Tibial artery (tissue), 4 donors: ENCODE data around the gene C4orf36.

ENCODE experiments used
- DNase-seq, 2 donors: peaks; one replicate each; pipeline ENCODE4 v3.0.0-alpha.2; 2019
- H3K27ac ChIP-seq, 2 donors: fragments of 200-600 bp; sonication (generic) in 1 of 2; 1 replicate in 1 of 2; 2 replicates in 1 of 2; pipeline ENCODE4 v1.5.1; 2018 to 2019; ENCODE audit warnings: mild to moderate bottlenecking in 1 of 2
- H3K27me3 ChIP-seq, 2 donors: fragments of 200-600 bp; sonication (generic) in 1 of 2; one replicate each; pipeline versions ENCODE4 v1.5.1 to v1.6.0; 2016 to 2019
- H3K36me3 ChIP-seq, 3 donors: fragments of 200-600 bp; sonication (generic) in 2 of 3; one replicate each; pipeline ENCODE4 v1.5.1; 2016 to 2019; ENCODE audit warnings: mild to moderate bottlenecking in 2 of 3
- H3K4me1 ChIP-seq, 4 donors: fragments of 200-600 bp; sonication (generic) in 2 of 4; 1 replicate in 3 of 4; 2 replicates in 1 of 4; pipeline ENCODE4 v1.5.1; 2016 to 2019
- H3K4me3 ChIP-seq, 2 donors: fragments of 200-600 bp; sonication (generic) in 1 of 2; 1 replicate in 1 of 2; 2 replicates in 1 of 2; pipeline ENCODE4 v1.5.1; 2018 to 2019; ENCODE audit warnings: mild to moderate bottlenecking in 2 of 2
- H3K9me3 ChIP-seq, 3 donors: fragments of 200-600 bp; sonication (generic) in 1 of 3; one replicate each; pipeline ENCODE4 v1.5.1; 2016 to 2019
- intact Hi-C: fragments of 100-400 bp; cut with DNase I; formaldehyde crosslinking; loops from one replicate; pipeline ENCODE4 v1.15.0; 2023; ENCODE audit warnings: low total_unique reads
- TF ChIP-seq, protein P1 (sequence below), 2 experiments: fragments of 200-600 bp in 1 of 2; fragments of 450-650 bp in 1 of 2; IDR thresholded peaks; one replicate each; pipeline ENCODE4 v1.5.1; 2017 to 2019; ENCODE audit warnings: antibody characterized with exemption in 2 of 2, mild to moderate bottlenecking in 1 of 2, moderate library complexity in 1 of 2

C4orf36 gene

DNA sequence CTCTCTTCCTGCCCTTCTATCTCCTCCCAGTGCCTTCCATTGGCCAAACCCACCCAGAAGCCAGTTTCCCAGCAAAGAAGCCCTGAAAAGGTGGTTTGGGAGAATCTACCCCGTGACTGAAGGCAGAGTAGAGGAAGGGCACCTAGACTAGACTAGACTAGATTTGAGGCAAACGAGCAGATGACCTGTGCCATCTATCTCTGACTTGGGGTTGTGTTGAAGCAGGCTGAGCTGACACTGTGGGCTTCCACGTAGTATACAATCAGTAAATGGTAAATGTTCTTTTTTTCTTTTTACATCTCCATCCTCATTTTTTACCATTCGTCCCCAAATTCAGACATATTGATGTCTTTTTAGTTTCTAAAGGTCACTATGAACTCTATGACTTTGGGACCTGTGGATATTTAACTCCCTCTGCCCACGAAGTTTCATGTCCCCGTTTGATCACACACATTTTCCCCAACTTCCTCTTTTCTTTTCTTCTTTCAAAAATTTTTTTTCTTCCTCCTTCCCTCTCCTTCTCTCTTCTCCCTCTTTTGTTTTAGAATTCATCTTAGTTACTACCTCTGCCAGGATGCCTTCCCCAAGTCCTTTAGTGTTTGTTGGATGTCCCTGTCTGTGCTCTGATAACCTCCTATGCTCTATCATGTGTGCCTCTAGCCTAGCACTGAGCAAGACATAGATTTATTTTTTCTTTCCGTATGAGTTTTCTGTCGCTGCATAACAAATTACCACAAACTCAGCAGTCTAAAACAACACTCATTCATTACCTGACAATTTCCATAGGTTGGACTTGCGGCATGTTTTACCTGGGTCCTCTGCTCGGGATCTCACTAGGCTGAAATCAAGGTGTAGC, 36.4 kb upstream of the C4orf36 start:
- Histone ChIP-seq H3K4me3 (no peak overlapping the region), H3K36me3 (peaks cover 0 to 15% (median 6%) of the 10 kb centered on the region in 3 donors), H3K4me1 (peaks cover 0 to 4% (median 2%) of the 10 kb centered on the region in 4 donors), H3K27ac (peak overlapping the region; percentile 16 to 23), H3K27me3 (no peaks in the 10 kb centered on the region), H3K9me3 (no peaks in the 10 kb centered on the region)
- TF ChIP-seq, protein P1, sequence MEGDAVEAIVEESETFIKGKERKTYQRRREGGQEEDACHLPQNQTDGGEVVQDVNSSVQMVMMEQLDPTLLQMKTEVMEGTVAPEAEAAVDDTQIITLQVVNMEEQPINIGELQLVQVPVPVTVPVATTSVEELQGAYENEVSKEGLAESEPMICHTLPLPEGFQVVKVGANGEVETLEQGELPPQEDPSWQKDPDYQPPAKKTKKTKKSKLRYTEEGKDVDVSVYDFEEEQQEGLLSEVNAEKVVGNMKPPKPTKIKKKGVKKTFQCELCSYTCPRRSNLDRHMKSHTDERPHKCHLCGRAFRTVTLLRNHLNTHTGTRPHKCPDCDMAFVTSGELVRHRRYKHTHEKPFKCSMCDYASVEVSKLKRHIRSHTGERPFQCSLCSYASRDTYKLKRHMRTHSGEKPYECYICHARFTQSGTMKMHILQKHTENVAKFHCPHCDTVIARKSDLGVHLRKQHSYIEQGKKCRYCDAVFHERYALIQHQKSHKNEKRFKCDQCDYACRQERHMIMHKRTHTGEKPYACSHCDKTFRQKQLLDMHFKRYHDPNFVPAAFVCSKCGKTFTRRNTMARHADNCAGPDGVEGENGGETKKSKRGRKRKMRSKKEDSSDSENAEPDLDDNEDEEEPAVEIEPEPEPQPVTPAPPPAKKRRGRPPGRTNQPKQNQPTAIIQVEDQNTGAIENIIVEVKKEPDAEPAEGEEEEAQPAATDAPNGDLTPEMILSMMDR (IDR thresholded peaks at IDR 0.05): no peak
- intact Hi-C loops: loop anchor here (5.0 kb wide), 1 partner anchor 304 kb away; no protein-coding TSS in a partner anchor
- no peak for DNase-seq

GRCh38 chr4:86927843-86928395, 35.7 kb upstream of the C4orf36 start:
- peak in 1 of 2 donors; percentile 63 for DNase-seq
- Histone ChIP-seq H3K36me3 (peaks cover 0 to 15% (median 6%) of the 10 kb centered on the region in 3 donors), H3K27me3 (no peaks in the 10 kb centered on the region), H3K27ac (peak overlapping the region; percentile 16 to 23), H3K9me3 (no peaks in the 10 kb centered on the region), H3K4me1 (no peaks in the 10 kb centered on the region), H3K4me3 (no peak overlapping the region)
- intact Hi-C loops: loop anchor here (5.0 kb wide), 1 partner anchor 304 kb away; no protein-coding TSS in a partner anchor
- TF ChIP-seq, protein P1 (IDR thresholded peaks at IDR 0.05): no peak

- intact Hi-C loops: loop anchor here (5.0 kb wide), 1 partner anchor 306 kb away; no protein-coding TSS in a partner anchor
- Histone ChIP-seq H3K27ac (no peak overlapping the region), H3K4me1 (no peaks in the 10 kb centered on the region), H3K27me3 (no peaks in the 10 kb centered on the region), H3K9me3 (no peaks in the 10 kb centered on the region), H3K36me3 (peaks cover 0 to 15% (median 6%) of the 10 kb centered on the region in 3 donors), H3K4me3 (no peak overlapping the region)
- TF ChIP-seq, protein P1 (IDR thresholded peaks at IDR 0.05): no peak
- no peak for DNase-seq
Observed at GRCh38 chr4:86926435-86927086, 34.3 kb upstream of the C4orf36 start.

GRCh38 chr4:86924811-86925210, 32.6 kb upstream of the C4orf36 start:
- Histone ChIP-seq H3K27ac (no peak overlapping the region), H3K27me3 (no peaks in the 10 kb centered on the region), H3K4me1 (peaks cover 0 to 1% (median 0%) of the 10 kb centered on the region in 4 donors), H3K4me3 (no peak overlapping the region), H3K9me3 (no peaks in the 10 kb centered on the region), H3K36me3 (peaks cover 0 to 13% (median 4%) of the 10 kb centered on the region in 3 donors)
- TF ChIP-seq, protein P1 (IDR thresholded peaks at IDR 0.05): no peak
- intact Hi-C loops: loop anchor here (5.0 kb wide), 2 partner anchors 167 to 307 kb away; no protein-coding TSS in a partner anchor
- DNase-seq: peak in 1 of 2 donors; percentile 32

- peaks cover 0 to 8% (median 4%) of the 10 kb centered on the region in 3 donors for H3K36me3 ChIP-seq
- intact Hi-C loops: loop anchor here (5.0 kb wide), 1 partner anchor 171 kb away; no protein-coding TSS in a partner anchor
- no peak for DNase-seq
- TF ChIP-seq, protein P1 (IDR thresholded peaks at IDR 0.05): no peak
- H3K9me3 ChIP-seq: no peaks in the 10 kb centered on the region
- peaks cover 0 to 4% (median 0%) of the 10 kb centered on the region in 4 donors for H3K4me1 ChIP-seq
- no peak overlapping the region for H3K27ac ChIP-seq
- no peak overlapping the region for H3K4me3 ChIP-seq
- H3K27me3 ChIP-seq: no peaks in the 10 kb centered on the region
Observed at GRCh38 chr4:86921608-86922252, 29.5 kb upstream of the C4orf36 start.
